A172 (cell line): ENCODE measurements around the gene PRKACA. TPM values are rescaled to one million over a fixed set of nuclear protein-coding genes. Genes with fewer than 3 reads are reported as not detected.
A peak's percentile ranks its signal among the peaks of the same experiment; 100 is the strongest.
"Not testable (repeated sequence)": the region's sequence is repeated elsewhere in the genome, so short reads cannot be mapped to it uniquely, and the experiment has no call there.

Source experiments
- DNase-seq: peaks from one replicate; pipeline ENCODE4 v3.0.0-alpha.2; 2015; ENCODE audit warnings: low spot score
- total RNA-seq: library from RNA; depleted of rRNA; stranded (reverse); fragments of >200 nt; shearing (Covaris generic); gene quantifications from 2 replicates; pipeline ENCODE4 v1.2.3, GENCODE V29; 2014; rRNA removed

Gene PRKACA
- total RNA-seq, 1 experiment from 2014 or later, result 43.1 TPM

DNA sequence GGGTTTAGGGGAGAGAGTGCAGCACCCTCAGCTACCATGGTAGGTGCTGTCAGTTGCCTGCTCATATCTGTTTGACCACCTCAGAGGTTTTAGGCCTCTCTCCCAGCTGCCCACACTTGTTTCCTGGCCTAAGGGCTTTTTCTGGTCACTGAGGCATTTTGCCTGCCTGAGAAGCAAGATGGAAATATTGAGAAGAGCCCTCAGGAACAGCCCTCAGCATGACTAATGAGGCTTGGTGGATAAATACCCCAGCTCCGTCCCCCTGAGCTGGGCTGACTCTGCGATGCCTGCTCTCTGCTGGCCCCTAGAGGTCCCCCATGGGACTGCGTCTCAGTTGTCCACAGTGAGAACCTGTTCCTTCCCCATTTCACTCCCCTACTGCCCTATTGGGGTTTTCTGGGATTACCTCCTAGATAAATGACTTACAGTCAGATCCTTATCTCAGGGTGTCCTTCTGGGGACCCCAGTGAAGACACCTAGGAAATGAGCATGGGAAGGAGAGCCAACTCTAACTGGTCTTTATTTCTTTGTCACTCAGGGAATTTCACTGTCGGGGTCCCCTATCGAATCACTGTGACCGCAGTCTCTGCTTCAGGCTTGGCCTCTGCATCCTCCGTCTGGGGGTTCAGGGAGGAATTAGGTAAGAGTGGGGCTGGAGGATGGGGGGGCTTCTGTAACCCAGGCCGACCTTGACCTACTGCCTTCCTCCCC lies 69.0 kb downstream of the PRKACA start:
- DNase-seq, result peak; percentile 35

DNA sequence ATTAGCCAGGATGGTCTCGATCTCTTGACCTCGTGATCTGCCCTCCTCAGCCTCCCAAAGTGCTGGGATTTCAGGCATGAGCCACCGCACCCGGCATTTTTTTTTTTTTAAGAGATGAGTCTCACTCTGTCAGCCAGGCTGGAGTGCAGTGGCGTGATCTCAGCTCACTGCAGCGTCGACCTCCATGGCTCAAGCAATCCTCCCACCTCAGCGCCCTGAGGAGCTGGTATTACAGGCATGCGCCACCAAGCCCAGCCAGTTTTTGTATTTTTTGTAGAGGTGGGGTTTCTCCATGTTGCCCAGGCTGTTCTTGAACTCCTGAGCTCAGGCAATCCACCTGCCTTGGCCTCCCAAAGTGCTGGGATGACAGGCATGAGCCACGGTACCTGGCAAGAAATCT lies 69.7 kb downstream of the PRKACA start:
- DNase-seq, result not testable (repeated sequence)

DNA sequence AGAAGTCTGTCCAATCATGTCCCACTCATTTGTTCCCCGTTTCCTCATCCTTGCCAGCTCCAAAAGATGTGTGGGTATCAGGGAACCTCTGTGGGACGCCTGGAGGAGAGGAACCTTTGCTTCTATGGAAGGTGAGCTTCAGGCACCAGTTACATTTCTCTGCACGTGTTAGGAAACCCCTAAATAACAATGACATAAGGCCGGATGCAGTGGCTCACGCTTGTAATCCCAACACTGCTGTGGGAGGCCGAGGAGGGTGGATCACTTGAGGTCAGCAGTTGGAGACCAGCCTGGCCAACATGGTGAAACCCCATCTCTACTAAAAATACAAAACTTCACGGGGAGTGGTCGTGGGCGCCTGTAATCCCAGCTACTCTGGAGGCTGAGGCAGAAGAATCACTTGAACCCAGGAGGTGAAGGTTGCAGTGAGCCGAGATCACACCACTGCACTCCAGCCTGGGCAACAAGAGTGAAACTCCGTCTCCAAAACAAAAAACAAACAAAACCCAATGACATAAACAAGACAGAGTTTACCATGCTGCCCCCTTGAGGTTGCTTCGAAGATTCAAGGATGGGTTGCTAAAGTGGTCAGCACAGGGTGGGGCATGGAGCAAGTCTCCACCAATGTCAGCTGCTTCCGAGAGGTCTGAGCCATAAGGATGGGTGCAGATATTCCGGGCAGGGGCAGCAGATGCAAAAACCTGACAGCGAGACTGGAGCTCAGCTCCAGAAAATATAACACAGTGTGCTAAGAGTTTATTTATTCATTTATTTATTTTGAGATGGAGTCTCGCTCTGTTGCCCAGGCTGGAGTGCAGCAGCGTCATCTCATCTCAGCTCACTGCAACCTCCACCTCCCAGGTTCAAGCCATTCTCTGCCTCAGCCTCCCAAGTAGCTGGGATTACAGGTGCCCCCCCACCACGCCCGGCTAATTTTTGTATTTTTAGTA lies 74.6 kb downstream of the PRKACA start:
- peak; percentile 66 for DNase-seq

Other genes with a start within 250 kb of the PRKACA start
- not detected in 2 replicates for gene NANOS3, start 240.6 kb downstream of the PRKACA start, total RNA-seq
- 0.48 and 3.0 TPM in 2 replicates for gene BRME1, start 211.6 kb downstream of the PRKACA start, total RNA-seq
- gene CC2D1A, start 211.6 kb downstream of the PRKACA start, total RNA-seq, result 29.7 and 30.8 TPM in 2 replicates
- 1.1 and 2.7 TPM in 2 replicates for gene PODNL1, start 179.3 kb downstream of the PRKACA start, total RNA-seq
- 41.3 and 41.6 TPM in 2 replicates for gene DCAF15, start 165.3 kb downstream of the PRKACA start, total RNA-seq
- 1.7 and 2.2 TPM in 2 replicates for gene RFX1, start 111.4 kb downstream of the PRKACA start, total RNA-seq
- gene RLN3, start 89.6 kb downstream of the PRKACA start, total RNA-seq, result not detected in 2 replicates
- gene IL27RA, start 86.0 kb downstream of the PRKACA start, total RNA-seq, result 11.9 and 14.0 TPM in 2 replicates
- 3.0 and 6.2 TPM in 2 replicates for gene PALM3, start 55.7 kb downstream of the PRKACA start, total RNA-seq
- 0.43 and 2.5 TPM in 2 replicates for gene MISP3, start 45.0 kb downstream of the PRKACA start, total RNA-seq
- not detected in 2 replicates for gene C19orf67, start 32.0 kb downstream of the PRKACA start, total RNA-seq
- gene SAMD1, start 27.0 kb downstream of the PRKACA start, total RNA-seq, result 25.2 and 36.0 TPM in 2 replicates
- gene ASF1B, start 18.8 kb upstream of the PRKACA start, total RNA-seq, result 54.9 and 78.9 TPM in 2 replicates
- 5.1 and 7.6 TPM in 2 replicates for gene ADGRL1, start 88.4 kb upstream of the PRKACA start, total RNA-seq